OCI-LY3 (cell line): ENCODE data around the gene CREBBP.

Source experiments
- EZH2phosphoT487 ChIP-seq: fragments of 200-600 bp; shearing (Covaris generic); IDR thresholded peaks from 2 replicates; pipeline ENCODE4 v1.6.1; 2018; ENCODE audit warnings: antibody characterized with exemption, mixed run types, low read depth
- TF ChIP-seq, protein P1 (sequence below): fragments of 200-600, 300-600 bp; sonication (generic); IDR thresholded peaks from 2 replicates; pipeline ENCODE4 v1.5.1; 2014; ENCODE audit warnings: antibody characterized with exemption, low read length, low read depth

DNA sequence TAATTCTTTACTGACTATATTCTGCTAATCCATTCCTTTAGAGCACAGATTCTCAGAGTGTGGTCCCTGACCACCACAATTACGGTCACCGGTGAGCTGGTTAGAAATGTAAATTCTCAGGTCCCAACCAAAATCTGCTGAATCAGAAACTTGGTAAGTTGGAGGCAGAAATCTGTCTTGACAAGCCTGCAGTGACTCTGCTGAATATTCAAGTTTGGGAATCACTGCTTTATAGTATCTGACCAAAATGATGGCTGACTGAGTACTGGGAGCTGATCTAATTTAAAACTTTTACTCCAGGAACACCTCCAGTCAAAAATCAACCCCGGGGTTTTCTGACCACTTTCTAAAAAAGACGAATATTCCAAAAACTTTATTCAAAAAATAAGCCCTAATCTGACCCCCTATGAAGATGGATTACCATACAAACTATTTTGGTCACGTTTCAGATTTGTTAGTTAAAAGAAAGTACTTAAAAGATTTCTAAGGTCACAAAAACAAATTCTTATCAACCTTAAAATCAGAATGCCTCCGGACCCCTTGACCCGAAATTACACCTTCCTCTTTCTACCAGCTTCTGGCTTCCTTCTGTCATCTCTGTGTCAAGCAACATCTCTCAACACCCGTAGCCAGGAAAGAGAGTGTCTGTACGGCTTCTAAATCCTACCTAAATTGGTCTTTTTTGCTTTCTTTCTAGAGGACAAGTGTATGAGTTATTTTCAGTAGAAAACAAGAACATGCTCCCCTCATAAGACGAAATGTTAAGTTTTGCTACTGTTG is 38.6 kb downstream of the CREBBP start:
- TF ChIP-seq, protein P1, sequence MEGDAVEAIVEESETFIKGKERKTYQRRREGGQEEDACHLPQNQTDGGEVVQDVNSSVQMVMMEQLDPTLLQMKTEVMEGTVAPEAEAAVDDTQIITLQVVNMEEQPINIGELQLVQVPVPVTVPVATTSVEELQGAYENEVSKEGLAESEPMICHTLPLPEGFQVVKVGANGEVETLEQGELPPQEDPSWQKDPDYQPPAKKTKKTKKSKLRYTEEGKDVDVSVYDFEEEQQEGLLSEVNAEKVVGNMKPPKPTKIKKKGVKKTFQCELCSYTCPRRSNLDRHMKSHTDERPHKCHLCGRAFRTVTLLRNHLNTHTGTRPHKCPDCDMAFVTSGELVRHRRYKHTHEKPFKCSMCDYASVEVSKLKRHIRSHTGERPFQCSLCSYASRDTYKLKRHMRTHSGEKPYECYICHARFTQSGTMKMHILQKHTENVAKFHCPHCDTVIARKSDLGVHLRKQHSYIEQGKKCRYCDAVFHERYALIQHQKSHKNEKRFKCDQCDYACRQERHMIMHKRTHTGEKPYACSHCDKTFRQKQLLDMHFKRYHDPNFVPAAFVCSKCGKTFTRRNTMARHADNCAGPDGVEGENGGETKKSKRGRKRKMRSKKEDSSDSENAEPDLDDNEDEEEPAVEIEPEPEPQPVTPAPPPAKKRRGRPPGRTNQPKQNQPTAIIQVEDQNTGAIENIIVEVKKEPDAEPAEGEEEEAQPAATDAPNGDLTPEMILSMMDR = no peak
- no peak for TF ChIP-seq EZH2phosphoT487
